ENCODE measurements around the gene FAM181B.

GRCh38 chr11:82775736-82776346, 42.2 kb upstream of the FAM181B start:
- TF ChIP-seq POLR2A (IDR thresholded peaks at IDR 0.05) (no peak), CTCF (IDR thresholded peaks at IDR 0.05) (no peak), POLR2AphosphoS5 (IDR thresholded peaks at IDR 0.05) (no peak)

All from breast epithelium (tissue), 3 donors.